SK-N-SH treated with all-trans-retinoic acid at 6 μM for 48 hours (cell line): ENCODE measurements around the gene TGFBRAP1.

Experiments used
- ARNTL ChIP-seq: fragments of 450-650 bp; formaldehyde crosslinking; IDR thresholded peaks from 2 replicates; pipeline ENCODE4 v1.5.0; 2020; ENCODE audit warnings: low read depth, mild to moderate bottlenecking, moderate library complexity, borderline replicate concordance
- RARB ChIP-seq: fragments of 250-450 bp; sonication (Bioruptor Pico); IDR thresholded peaks from 2 replicates; pipeline ENCODE4 v1.8.0; 2021; ENCODE audit warnings: mild to moderate bottlenecking, moderate library complexity

GRCh38 chr2:105308382-105309146 is 21.0 kb downstream of the TGFBRAP1 start:
- TF ChIP-seq RARB (CRISPR knock-in tag) (no peak), ARNTL (no peak)
